Subcutaneous abdominal adipose tissue (tissue), 5 donors: ENCODE data around the gene BIN2.

Source experiments
- H3K27ac ChIP-seq: one replicate; pipeline ENCODE4 v1.7.0; 2013; ENCODE audit warnings: low read depth, mild to moderate bottlenecking, inconsistent platforms, low read length, moderate library complexity
- H3K27me3 ChIP-seq, 5 donors: one replicate each; pipeline ENCODE4 v1.7.0; 2013; ENCODE audit warnings: low read length in 5 of 5, inconsistent platforms in 1 of 5; ENCODE audit not compliant: control insufficient read depth in 5 of 5, insufficient read depth in 4 of 5
- H3K36me3 ChIP-seq, 5 donors: one replicate each; pipeline ENCODE4 v1.7.0; 2013; ENCODE audit warnings: low read length in 5 of 5; ENCODE audit not compliant: control insufficient read depth in 5 of 5, insufficient read depth in 5 of 5
- H3K4me1 ChIP-seq, 5 donors: one replicate each; pipeline ENCODE4 v1.7.0; 2013; ENCODE audit warnings: low read length in 5 of 5, mild to moderate bottlenecking in 3 of 5, moderate library complexity in 1 of 5; ENCODE audit not compliant: control insufficient read depth in 5 of 5, insufficient read depth in 5 of 5
- H3K4me3 ChIP-seq, 5 donors: one replicate each; pipeline ENCODE4 v1.7.0; 2013; ENCODE audit warnings: low read length in 5 of 5, low read depth in 1 of 5
- H3K9ac ChIP-seq, 5 donors: one replicate each; pipeline ENCODE4 v1.7.0; 2013; ENCODE audit warnings: low read length in 5 of 5, mild to moderate bottlenecking in 4 of 5, moderate library complexity in 3 of 5
- H3K9me3 ChIP-seq, 5 donors: one replicate each; pipeline ENCODE4 v1.7.0; 2013; ENCODE audit warnings: low read length in 5 of 5; ENCODE audit not compliant: control insufficient read depth in 5 of 5
- donor health status: healthy.
- donor health status: healthy.
- donor health status: healthy.
- donor health status: healthy.
- donor health status: healthy.

The BIN2 gene

DNA sequence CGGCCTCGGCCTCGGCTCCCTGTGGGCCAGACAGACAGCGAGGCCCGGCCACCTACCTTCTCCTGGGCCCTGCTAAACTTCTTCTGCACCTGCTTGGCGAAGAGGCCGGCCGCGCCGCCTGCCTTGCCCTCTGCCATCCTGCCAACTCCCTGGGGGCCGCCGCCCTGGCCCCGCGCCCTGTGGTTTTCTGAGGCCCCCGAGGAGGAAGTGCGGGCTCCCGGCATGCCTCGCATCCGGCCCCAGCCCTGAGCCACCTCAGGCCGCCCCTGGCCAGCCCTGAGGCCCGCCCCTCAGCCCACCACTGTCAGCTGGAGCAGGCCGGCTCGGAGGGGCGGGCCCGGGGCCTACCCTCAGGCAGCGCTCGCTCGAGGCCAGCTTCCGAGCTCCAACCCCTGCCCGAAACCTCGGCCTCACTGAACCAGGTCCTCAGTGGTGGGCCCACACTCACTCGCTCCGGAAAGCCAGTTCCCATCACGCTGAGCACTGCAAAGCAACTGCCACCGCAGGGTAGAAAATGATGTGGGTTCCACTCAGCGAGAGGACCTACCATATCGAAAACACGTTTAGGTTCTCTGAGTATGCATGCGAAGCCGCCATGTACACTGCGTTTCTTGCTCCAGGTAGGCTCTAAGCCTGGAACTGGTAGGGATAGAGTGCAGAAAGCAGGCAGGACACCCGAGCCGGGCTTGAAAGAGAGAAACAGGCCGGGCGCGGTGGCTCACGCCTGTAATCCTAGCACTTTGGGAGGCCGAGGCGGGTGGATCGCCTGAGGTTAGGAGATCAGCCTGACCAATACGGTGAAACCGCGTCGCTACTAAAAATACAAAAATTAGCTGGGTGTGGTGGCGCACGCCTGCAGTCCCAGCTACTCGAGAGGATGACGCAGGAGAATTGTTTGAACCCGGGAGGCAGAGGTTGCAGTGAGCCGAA, at the start of gene BIN2:
TSS of gene BIN2 (minus strand) at position 209 of the 930 bp plus-strand sequence. CDS start at position 137, 72 bp downstream.
- Histone ChIP-seq H3K9ac (peak within 1 kb of the TSS in 3 of 5 donors; percentile 6 to 65 (median 51)), H3K4me3 (peak within 1 kb of the TSS; percentile 30 to 54 (median 41)), H3K4me1 (peaks cover 0 to 43% (median 18%) of the 10 kb centered on the region in 5 donors), H3K36me3 (no peaks in the 10 kb centered on the region), H3K27me3 (no peaks in the 10 kb centered on the region), H3K27ac (no peak within 1 kb of the TSS), H3K9me3 (no peaks in the 10 kb centered on the region)

DNA sequence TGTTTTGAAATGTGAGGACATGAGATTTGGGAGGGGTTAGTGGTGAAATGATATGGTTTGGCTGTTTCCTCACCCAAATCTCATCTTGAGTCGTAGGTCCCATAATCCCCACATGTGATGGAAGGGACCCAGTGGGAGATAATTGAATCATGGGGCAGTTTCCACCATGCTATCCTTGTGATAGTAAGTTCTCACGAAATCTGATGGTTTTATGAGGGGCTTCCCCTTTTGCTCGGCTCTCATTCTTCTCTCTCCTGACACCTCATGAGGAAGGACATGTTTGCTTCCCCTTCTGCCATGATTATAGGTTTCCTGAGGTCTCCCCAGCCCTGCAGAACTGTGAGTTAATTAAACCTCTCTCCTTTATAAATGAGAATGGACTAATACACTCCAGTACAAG, 49.2 kb upstream of the BIN2 start:
- Histone ChIP-seq H3K27ac (no peak overlapping the region), H3K36me3 (peaks cover 0 to 7% (median 0%) of the 10 kb centered on the region in 5 donors), H3K4me3 (no peak overlapping the region), H3K9ac (no peak overlapping the region), H3K27me3 (no peaks in the 10 kb centered on the region), H3K4me1 (peaks cover 1 to 31% (median 21%) of the 10 kb centered on the region in 5 donors), H3K9me3 (no peaks in the 10 kb centered on the region)

DNA sequence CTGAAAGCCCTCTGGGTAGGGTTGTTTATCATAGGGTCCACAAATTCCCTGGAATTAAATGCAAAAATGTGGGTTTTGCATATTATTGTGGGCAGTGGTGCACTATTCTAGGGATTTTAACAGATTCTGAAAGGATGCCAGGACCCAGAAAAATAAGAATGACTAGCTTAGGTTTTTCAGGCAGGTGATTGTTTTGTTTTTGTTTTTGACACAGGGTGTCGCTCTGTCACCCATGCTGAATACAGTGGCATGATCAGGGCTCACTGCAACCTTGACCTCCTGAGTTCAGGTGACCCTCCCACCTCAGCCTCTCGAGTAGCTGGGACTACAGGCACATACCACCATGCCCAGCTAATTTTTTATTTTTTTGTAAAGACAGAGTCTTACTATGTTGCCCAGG, 48.0 kb upstream of the BIN2 start:
- Histone ChIP-seq H3K4me3 (no peak overlapping the region), H3K27ac (peak overlapping the region; percentile 90), H3K9me3 (no peaks in the 10 kb centered on the region), H3K36me3 (peaks cover 0 to 4% (median 0%) of the 10 kb centered on the region in 5 donors), H3K27me3 (no peaks in the 10 kb centered on the region), H3K4me1 (peaks cover 1 to 31% (median 21%) of the 10 kb centered on the region in 5 donors), H3K9ac (peak overlapping the region in 2 of 5 donors; percentile 55 to 70)

DNA sequence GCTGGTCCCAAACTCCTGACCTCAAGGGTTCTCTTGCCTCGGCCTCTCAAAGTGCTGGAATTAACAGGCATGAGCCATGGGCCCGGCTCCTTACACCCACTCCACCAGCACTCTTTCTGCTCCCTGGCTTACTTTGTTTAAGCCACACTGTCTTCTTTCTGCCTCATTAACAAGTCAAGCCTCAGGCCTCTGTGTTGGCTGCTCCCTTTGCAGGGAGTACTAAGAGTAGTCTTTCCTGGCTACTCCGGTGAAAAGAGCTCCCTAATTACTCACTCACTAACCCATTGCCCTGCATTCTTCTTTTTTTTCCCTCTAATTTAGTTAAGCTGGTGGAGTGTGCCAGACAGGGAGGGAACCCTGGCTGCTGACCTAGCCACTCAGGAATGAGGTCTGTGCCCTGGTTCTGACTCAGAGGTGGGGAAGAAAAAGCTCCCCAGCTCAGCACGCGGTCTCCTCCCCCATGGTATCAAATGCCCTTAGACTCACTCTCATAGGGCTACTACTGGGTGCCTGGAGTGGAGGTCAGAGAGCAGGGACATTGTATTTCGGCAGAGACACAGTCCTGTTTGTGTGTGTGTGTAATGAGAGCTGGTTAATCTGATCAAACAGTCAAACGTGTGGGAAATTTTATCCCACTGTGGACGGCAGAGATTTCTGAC, 47.5 kb upstream of the BIN2 start:
- H3K27me3 ChIP-seq = no peaks in the 10 kb centered on the region
- H3K9me3 ChIP-seq = no peaks in the 10 kb centered on the region
- peak overlapping the region; percentile 90 for H3K27ac ChIP-seq
- H3K36me3 ChIP-seq = no peaks in the 10 kb centered on the region
- H3K4me3 ChIP-seq = no peak overlapping the region
- peak overlapping the region in 2 of 5 donors; percentile 55 to 70 for H3K9ac ChIP-seq
- H3K4me1 ChIP-seq = peaks cover 1 to 31% (median 21%) of the 10 kb centered on the region in 5 donors

DNA sequence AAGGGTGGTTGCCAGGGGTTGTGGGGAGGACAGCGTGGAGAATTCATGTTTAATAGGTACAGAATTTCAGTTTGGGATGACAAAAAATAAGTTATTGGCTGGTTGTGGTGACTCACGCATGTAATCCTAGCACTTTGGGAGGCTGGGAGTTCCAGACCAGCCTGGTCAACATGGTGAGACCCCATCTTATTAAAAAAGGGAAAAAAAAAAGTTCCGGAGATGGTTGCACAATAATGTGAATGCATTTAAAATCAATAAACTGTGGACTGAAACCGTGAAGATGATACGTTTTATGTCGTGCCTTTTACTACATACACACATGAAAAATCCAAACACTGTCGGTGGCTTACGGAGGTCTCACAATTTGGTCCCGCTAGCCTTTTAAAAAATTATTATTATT, 46.7 kb upstream of the BIN2 start:
- Histone ChIP-seq H3K36me3 (no peaks in the 10 kb centered on the region), H3K27me3 (no peaks in the 10 kb centered on the region), H3K27ac (no peak overlapping the region), H3K9me3 (no peaks in the 10 kb centered on the region), H3K4me3 (no peak overlapping the region), H3K4me1 (peaks cover 1 to 31% (median 21%) of the 10 kb centered on the region in 5 donors), H3K9ac (no peak overlapping the region)

DNA sequence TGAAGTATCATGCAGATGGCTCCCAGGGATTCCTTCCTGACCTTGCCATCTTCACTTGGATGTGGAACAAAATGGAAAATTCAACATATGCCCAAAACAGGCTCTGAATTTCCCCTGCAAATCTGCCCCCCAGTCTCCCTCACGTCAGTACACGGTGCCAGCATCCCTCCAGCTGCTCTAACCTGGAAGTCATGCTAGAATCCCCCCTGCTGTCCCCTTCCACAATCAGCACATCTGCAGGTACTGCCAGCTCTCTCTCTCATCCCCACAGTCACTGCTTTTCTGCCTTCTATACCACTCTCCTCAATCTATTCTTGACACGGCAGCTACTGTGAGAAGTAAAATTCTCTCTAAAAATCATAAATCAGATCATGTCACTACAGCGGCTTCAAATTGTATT, 45.6 kb upstream of the BIN2 start:
- H3K9ac ChIP-seq = no peak overlapping the region
- no peaks in the 10 kb centered on the region for H3K9me3 ChIP-seq
- H3K4me1 ChIP-seq = peaks cover 1 to 25% (median 20%) of the 10 kb centered on the region in 5 donors
- H3K36me3 ChIP-seq = no peaks in the 10 kb centered on the region
- H3K27ac ChIP-seq = no peak overlapping the region
- no peaks in the 10 kb centered on the region for H3K27me3 ChIP-seq
- no peak overlapping the region for H3K4me3 ChIP-seq

DNA sequence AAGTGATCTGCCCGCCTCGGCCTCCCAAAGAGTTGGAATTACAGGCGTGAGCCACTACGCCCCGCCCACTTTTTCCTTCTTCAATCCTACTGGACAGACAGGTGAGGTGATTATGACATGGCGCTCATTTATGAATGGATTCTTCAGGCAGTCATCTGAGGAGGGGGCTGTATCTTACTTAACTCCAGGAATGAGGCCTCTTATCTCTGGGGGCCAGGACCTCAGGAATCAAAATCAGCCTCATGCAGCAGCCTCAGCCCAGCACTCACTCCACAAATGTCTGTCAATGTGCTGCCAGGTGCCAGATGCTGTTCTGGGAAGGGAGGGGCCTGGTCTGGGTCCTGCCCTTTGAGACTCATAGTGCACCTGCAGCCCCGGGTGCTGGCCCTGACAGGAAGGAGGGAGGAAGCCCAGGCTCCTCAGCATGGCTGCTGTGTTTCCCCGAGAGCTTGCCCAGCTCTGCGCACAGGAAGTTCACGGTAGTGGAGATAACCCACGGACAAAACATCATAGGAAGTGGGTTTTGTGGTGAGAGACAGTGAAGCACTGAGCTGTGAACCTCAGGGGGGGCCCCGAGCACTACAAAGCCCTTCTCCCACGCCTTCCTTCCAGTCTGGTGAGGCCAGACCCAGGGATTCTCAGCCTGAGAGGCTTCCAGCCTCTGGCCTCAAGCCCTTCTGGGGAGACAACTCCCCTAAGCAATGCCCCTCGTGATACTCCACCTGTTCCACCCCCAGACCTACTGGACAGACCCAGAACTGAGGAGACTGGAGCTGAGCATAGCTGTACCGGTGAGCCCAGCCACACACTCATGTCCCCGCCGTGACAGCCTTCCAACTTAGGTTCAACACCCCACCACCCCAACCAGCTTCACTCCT, 44.9 kb upstream of the BIN2 start:
- Histone ChIP-seq H3K36me3 (no peaks in the 10 kb centered on the region), H3K9me3 (no peaks in the 10 kb centered on the region), H3K4me3 (no peak overlapping the region), H3K9ac (no peak overlapping the region), H3K27me3 (no peaks in the 10 kb centered on the region), H3K4me1 (peaks cover 1 to 21% (median 15%) of the 10 kb centered on the region in 5 donors), H3K27ac (no peak overlapping the region)

DNA sequence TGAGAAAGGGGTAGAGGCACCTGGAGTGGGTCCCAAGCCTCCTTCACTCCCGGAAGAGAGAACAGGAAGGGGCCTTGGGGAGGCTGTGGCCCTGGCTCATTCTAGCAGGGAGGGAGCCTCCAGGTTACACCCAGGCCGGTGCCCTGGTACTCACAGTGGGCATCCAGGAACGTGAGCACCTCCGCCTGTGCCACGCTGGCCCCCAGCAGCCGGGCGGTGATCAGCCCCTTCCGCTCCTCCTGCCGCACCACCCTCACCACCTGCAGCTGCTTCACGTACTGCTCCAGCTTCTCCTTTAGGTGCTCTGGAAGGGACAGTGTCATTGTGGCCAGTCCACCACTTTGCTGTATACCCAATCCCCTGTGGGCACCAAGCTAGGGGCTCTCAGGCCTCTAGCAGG, 41.3 kb upstream of the BIN2 start:
- H3K27ac ChIP-seq = no peak overlapping the region

DNA sequence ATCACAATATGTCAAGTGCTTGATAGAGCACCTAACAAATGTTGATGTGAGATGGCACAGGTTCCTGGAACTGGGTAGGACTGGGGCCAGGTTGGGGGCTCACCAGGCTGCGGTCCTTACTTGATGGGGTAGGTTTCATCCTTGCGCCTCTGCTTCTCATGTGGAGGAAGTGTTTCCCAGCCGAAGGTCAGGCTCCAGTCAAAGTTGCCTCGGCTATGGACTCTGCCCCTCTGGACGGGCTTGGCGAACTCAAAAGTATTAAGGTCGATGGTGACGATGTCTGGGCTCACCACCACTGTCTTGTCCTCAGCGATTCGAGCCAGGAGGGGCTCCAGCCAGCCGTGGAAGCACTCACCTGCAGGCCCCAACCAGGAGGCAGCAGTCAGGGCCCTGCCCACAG, 40.0 kb upstream of the BIN2 start:
- Histone ChIP-seq H3K36me3 (peaks cover 0 to 3% (median 0%) of the 10 kb centered on the region in 5 donors), H3K27ac (no peak overlapping the region), H3K9ac (no peak overlapping the region), H3K27me3 (no peaks in the 10 kb centered on the region), H3K4me1 (peaks cover 0 to 5% (median under 1%) of the 10 kb centered on the region in 5 donors), H3K4me3 (no peak overlapping the region), H3K9me3 (no peaks in the 10 kb centered on the region)

More for the DNA sequence above, 41.3 kb upstream of the BIN2 start:
- H3K27me3 ChIP-seq = no peaks in the 10 kb centered on the region
- H3K4me3 ChIP-seq = no peak overlapping the region
- H3K36me3 ChIP-seq = peaks cover 0 to 3% (median 0%) of the 10 kb centered on the region in 5 donors
- no peaks in the 10 kb centered on the region for H3K9me3 ChIP-seq
- H3K4me1 ChIP-seq = peaks cover 0 to 12% (median 6%) of the 10 kb centered on the region in 5 donors
- no peak overlapping the region for H3K9ac ChIP-seq
